ENCODE measurements around the gene TFF3.

DNA sequence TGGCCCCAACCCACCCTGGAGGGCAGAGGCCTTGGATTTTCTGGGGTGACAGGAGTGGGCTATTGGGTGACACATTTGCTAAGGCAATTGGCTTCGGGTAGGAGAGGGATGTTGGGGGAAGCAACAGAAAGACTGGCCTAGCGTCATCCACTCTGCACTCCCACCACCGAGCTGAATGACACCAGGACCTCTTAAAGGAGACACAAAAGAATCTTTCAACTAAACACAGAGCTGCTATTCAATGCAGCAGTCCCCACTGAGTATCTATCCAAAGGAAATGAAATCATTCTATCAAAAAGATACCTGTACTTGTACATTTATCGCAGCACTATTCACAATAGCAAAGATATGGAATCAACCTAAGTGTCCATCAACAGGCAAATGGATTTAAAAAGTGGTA lies 29.4 kb upstream of the TFF3 start:
- TF ChIP-seq EZH2phosphoT487 (IDR thresholded peaks at IDR 0.05; ENCODE audit: insufficient read depth, low read depth) (no peak), EZH2 (IDR thresholded peaks at IDR 0.05; ENCODE audit: insufficient read depth, poor library complexity, severe bottlenecking) (no peak)
